Smooth muscle cell (in vitro differentiated cells): ENCODE results near the gene PRDM8. TPM values are rescaled to one million over a fixed set of nuclear protein-coding genes. Genes with fewer than 3 reads are reported as not detected.

Experiments
- DNase-seq: peaks from one replicate; lab custom pipeline; 2025; ENCODE audit not compliant: unreplicated experiment; lab: John Stamatoyannopoulos, UW
- H2AFZ ChIP-seq: fragments of 200-600 bp; sonication (generic); 2 replicates; pipeline ENCODE4 v1.6.0; 2016; ENCODE audit warnings: antibody characterized with exemption, low read depth, mild to moderate bottlenecking
- H3F3A ChIP-seq: fragments of 200-600 bp; sonication (generic); 2 replicates; pipeline ENCODE4 v1.6.0; 2017; ENCODE audit warnings: antibody characterized with exemption, low read depth
- H3K27ac ChIP-seq: fragments of 200-600 bp; sonication (generic); 2 replicates; pipeline ENCODE4 v1.5.1; 2016; ENCODE audit warnings: low read depth, mild to moderate bottlenecking
- H3K27me3 ChIP-seq: fragments of 200-600 bp; sonication (generic); 2 replicates; pipeline ENCODE4 v1.6.1; 2016; ENCODE audit warnings: low read depth, mild to moderate bottlenecking
- H3K36me3 ChIP-seq: fragments of 200-600 bp; sonication (generic); 2 replicates; pipeline ENCODE4 v1.5.1; 2016; ENCODE audit warnings: low read depth
- H3K4me1 ChIP-seq: fragments of 200-600 bp; sonication (generic); 2 replicates; pipeline ENCODE4 v1.5.1; 2016; ENCODE audit warnings: low read depth
- H3K4me2 ChIP-seq: fragments of 200-600 bp; sonication (generic); 2 replicates; pipeline ENCODE4 v1.6.0; 2016; ENCODE audit warnings: mild to moderate bottlenecking
- H3K4me3 ChIP-seq: fragments of 200-600 bp; sonication (generic); 2 replicates; pipeline ENCODE4 v1.5.1; 2016; ENCODE audit warnings: mild to moderate bottlenecking
- H3K79me2 ChIP-seq: fragments of 200-600 bp; sonication (generic); 2 replicates; pipeline ENCODE4 v1.6.0; 2016; ENCODE audit warnings: low read depth, mild to moderate bottlenecking
- H3K9ac ChIP-seq: fragments of 200-600 bp; sonication (generic); 2 replicates; pipeline ENCODE4 v1.6.0; 2016; ENCODE audit warnings: low read depth
- H3K9me3 ChIP-seq: fragments of 200-600 bp; sonication (generic); replicated peaks from 2 replicates; pipeline ENCODE4 v1.5.1; 2016; ENCODE audit warnings: low read depth
- H4K20me1 ChIP-seq: fragments of 200-600 bp; sonication (generic); 2 replicates; pipeline ENCODE4 v1.6.0; 2016; ENCODE audit warnings: low read depth
- WGBS: methylation state at CpG from one replicate; pipeline ENCODE4 v1.1.7; 2016; ENCODE audit warnings: low lambda C conversion rate; 5-methylcytosine and 5-hydroxymethylcytosine counted together
- polyA plus RNA-seq: library from polyadenylated mRNA; unstranded; fragments of >200 nt; fragmentation: Nextera tagmentation; extraction: Ambion mirVana; gene quantifications from 2 replicates; pipeline ENCODE4 v1.2.1, GENCODE V29; 2016
- total RNA-seq: library from RNA; depleted of rRNA; stranded (reverse); fragments of >200 nt; gene quantifications from 2 replicates; pipeline ENCODE4 v1.2.3, GENCODE V29; 2014
- TF ChIP-seq, protein P1 (sequence below): fragments of 200-600 bp; sonication (generic); IDR thresholded peaks from 2 replicates; pipeline ENCODE4 v1.5.1; 2017; ENCODE audit warnings: borderline replicate concordance, mild to moderate bottlenecking, antibody characterized with exemption; ENCODE audit not compliant: insufficient read depth, poor library complexity, severe bottlenecking

The PRDM8 gene
- total and polyA plus RNA-seq, 2 experiments from 2014 or later: 0.09 to 0.15 TPM

- H3K4me1 ChIP-seq: peaks cover 2% of the 10 kb centered on the region
- H3K4me3 ChIP-seq: no peak overlapping the region
- no peaks in the 10 kb centered on the region for H3K36me3 ChIP-seq
- no peaks in the 10 kb centered on the region for H3K79me2 ChIP-seq
- H3K27ac ChIP-seq: no peak overlapping the region
- H3K9ac ChIP-seq: no peak overlapping the region
- no peak for DNase-seq
- TF ChIP-seq, protein P1, sequence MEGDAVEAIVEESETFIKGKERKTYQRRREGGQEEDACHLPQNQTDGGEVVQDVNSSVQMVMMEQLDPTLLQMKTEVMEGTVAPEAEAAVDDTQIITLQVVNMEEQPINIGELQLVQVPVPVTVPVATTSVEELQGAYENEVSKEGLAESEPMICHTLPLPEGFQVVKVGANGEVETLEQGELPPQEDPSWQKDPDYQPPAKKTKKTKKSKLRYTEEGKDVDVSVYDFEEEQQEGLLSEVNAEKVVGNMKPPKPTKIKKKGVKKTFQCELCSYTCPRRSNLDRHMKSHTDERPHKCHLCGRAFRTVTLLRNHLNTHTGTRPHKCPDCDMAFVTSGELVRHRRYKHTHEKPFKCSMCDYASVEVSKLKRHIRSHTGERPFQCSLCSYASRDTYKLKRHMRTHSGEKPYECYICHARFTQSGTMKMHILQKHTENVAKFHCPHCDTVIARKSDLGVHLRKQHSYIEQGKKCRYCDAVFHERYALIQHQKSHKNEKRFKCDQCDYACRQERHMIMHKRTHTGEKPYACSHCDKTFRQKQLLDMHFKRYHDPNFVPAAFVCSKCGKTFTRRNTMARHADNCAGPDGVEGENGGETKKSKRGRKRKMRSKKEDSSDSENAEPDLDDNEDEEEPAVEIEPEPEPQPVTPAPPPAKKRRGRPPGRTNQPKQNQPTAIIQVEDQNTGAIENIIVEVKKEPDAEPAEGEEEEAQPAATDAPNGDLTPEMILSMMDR: no peak
- H4K20me1 ChIP-seq: no peaks in the 10 kb centered on the region
- H3K27me3 ChIP-seq: peaks cover 84% of the 10 kb centered on the region
- no peak overlapping the region for H2AFZ ChIP-seq
- H3K4me2 ChIP-seq: no peak overlapping the region
- 58% methylated on average over 4 of the region's 4 CpGs for WGBS
- no peaks in the 10 kb centered on the region for H3K9me3 ChIP-seq
- no peaks in the 10 kb centered on the region for H3F3A ChIP-seq
These were observed 11.5 kb downstream of the PRDM8 start for GRCh38 chr4:80208610-80209339.

GRCh38 chr4:80209340-80209701, 12.0 kb downstream of the PRDM8 start:
- H3K27ac ChIP-seq: no peak overlapping the region
- no peaks in the 10 kb centered on the region for H3K9me3 ChIP-seq
- H3K4me1 ChIP-seq: peaks cover under 1% of the 10 kb centered on the region
- H3F3A ChIP-seq: no peaks in the 10 kb centered on the region
- TF ChIP-seq, protein P1: no peak
- no peak overlapping the region for H3K4me2 ChIP-seq
- H3K27me3 ChIP-seq: peaks cover 83% of the 10 kb centered on the region
- no peaks in the 10 kb centered on the region for H4K20me1 ChIP-seq
- 78% methylated on average over 2 of the region's 2 CpGs for WGBS
- H3K4me3 ChIP-seq: no peak overlapping the region
- no peaks in the 10 kb centered on the region for H3K36me3 ChIP-seq
- DNase-seq: no peak
- no peak overlapping the region for H2AFZ ChIP-seq
- no peaks in the 10 kb centered on the region for H3K79me2 ChIP-seq
- no peak overlapping the region for H3K9ac ChIP-seq

DNA sequence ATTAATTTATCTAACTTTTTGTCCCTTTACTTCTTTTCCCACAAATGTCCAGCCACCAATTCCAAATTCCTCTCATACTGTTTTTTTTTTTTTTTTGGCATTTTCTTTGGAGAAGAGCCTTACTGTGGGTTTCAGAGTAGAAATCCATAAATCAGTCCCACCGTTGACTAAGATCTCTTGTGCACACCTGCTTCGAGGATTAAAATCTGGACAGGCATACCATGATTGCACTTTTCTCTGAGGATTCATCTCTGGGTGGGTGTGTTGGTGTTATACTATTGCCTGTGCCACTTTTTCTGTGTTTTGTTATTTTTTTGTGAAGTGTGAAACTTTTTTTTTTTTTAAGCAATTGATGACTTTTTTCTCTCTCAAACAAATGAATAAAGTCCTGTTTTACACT, 13.2 kb downstream of the PRDM8 start:
- H3K27ac ChIP-seq: no peak overlapping the region
- H3F3A ChIP-seq: no peaks in the 10 kb centered on the region
- H3K36me3 ChIP-seq: no peaks in the 10 kb centered on the region
- no peak overlapping the region for H3K4me3 ChIP-seq
- no peaks in the 10 kb centered on the region for H4K20me1 ChIP-seq
- 78% methylated on average over 2 of the region's 2 CpGs for WGBS
- H3K9me3 ChIP-seq: no peaks in the 10 kb centered on the region
- H2AFZ ChIP-seq: no peak overlapping the region
- H3K9ac ChIP-seq: no peak overlapping the region
- H3K27me3 ChIP-seq: peaks cover 74% of the 10 kb centered on the region
- no peaks in the 10 kb centered on the region for H3K4me1 ChIP-seq
- no peaks in the 10 kb centered on the region for H3K79me2 ChIP-seq
- no peak overlapping the region for H3K4me2 ChIP-seq
- TF ChIP-seq, protein P1: no peak
- no peak for DNase-seq

DNA sequence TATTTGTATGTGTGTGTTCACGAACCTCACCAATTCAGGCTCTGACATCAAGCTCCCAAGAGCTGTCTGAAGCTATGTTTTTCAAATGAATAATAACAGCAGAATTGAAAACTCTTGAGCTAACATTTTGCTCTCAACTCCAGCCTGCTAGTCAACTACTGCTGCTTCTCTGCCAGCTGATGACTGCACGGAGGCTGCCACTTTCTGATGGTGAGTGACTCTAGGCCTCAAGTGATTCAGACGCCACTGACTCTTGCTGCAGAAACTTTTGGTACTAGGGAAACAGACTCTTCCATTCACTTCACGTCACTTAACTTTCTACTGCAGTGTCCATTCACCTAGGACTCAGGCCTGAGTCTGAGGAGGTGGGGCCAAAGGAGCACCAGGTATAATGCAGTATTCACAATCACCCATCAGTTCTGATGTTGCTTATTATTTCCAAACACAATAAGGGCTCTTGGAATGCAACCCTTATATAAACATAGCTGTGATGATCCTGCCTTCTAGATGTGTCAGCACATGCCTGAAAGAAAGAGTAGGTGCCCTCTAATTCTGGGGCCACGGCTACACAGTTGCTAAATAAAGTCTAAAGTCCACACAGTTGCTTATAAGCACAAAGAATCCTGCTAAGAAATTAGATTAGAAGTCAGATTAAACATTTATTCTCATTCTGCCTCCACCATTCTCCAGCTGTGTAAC, 16.0 kb downstream of the PRDM8 start:
- no peak overlapping the region for H3K27ac ChIP-seq
- 75% methylated on average over 5 of the region's 5 CpGs for WGBS

More for the DNA sequence above, 16.0 kb downstream of the PRDM8 start:
- Histone ChIP-seq H3K79me2 (no peaks in the 10 kb centered on the region), H3K9me3 (no peaks in the 10 kb centered on the region), H4K20me1 (no peaks in the 10 kb centered on the region), H3F3A (no peaks in the 10 kb centered on the region), H3K9ac (no peak overlapping the region), H3K36me3 (no peaks in the 10 kb centered on the region), H2AFZ (no peak overlapping the region), H3K4me1 (no peaks in the 10 kb centered on the region), H3K4me2 (no peak overlapping the region), H3K4me3 (no peak overlapping the region), H3K27me3 (peaks cover 68% of the 10 kb centered on the region)
- TF ChIP-seq, protein P1: no peak
- DNase-seq: no peak
